Breast epithelium (tissue), 4 donors: ENCODE data around the gene IER5L. TPM values are rescaled to one million over a fixed set of nuclear protein-coding genes. Genes with fewer than 3 reads are reported as not detected.

Experiments
- DNase-seq, 2 donors: peaks; one replicate each; pipeline ENCODE4 v3.0.0-alpha.2; 2019; ENCODE audit warnings: low spot score in 2 of 2
- H3K27ac ChIP-seq, 2 donors: fragments of 200-600 bp; sonication (generic) in 1 of 2; one replicate each; pipeline ENCODE4 v1.5.1; 2016 to 2019; ENCODE audit warnings: mild to moderate bottlenecking in 1 of 2
- H3K27me3 ChIP-seq, 2 donors: fragments of 200-600 bp; sonication (generic) in 1 of 2; one replicate each; pipeline versions ENCODE4 v1.5.1 to v1.6.0; 2017 to 2019; ENCODE audit warnings: control low read depth in 1 of 2, mild to moderate bottlenecking in 1 of 2
- H3K36me3 ChIP-seq: fragments of 200-600 bp; one replicate; pipeline ENCODE4 v1.5.1; 2019
- H3K4me1 ChIP-seq, 2 donors: fragments of 200-600 bp; sonication (generic); one replicate each; pipeline ENCODE4 v1.5.1; 2016 to 2019; ENCODE audit warnings: control low read depth in 1 of 2
- H3K4me3 ChIP-seq, 3 donors: fragments of 200-600 bp; sonication (generic); 1 replicate in 2 of 3; 2 replicates in 1 of 3; pipeline ENCODE4 v1.5.1; 2016 to 2019; ENCODE audit warnings: mild to moderate bottlenecking in 3 of 3, moderate library complexity in 2 of 3
- H3K9me3 ChIP-seq, 2 donors: fragments of 200-600 bp; sonication (generic) in 1 of 2; one replicate each; pipeline ENCODE4 v1.5.1; 2016 to 2019; ENCODE audit warnings: control low read depth in 1 of 2
- POLR2A ChIP-seq: fragments of 450-650 bp; IDR thresholded peaks from one replicate; pipeline ENCODE4 v1.6.1; 2016; ENCODE audit warnings: antibody characterized with exemption, mild to moderate bottlenecking, moderate library complexity
- POLR2AphosphoS5 ChIP-seq, 3 donors: sonication (generic); formaldehyde crosslinking; IDR thresholded peaks; one replicate each; pipeline ENCODE4 v1.6.1; 2017; ENCODE audit warnings: antibody characterized with exemption in 3 of 3
- intact Hi-C: fragments of 100-400 bp; cut with DNase I; formaldehyde crosslinking; loops from one replicate; pipeline ENCODE4 v1.15.1; 2023; ENCODE audit warnings: low total_unique reads
- total RNA-seq, 3 donors: library from RNA; depleted of rRNA; stranded (reverse); fragments of >200 nt; gene quantifications; one replicate each; pipeline ENCODE4 v1.1.0, GENCODE V29; 2016
- TF ChIP-seq, protein P1 (sequence below), 3 donors: fragments of 450-650 bp; IDR thresholded peaks; one replicate each; pipeline ENCODE4 v1.5.1; 2016 to 2017; ENCODE audit warnings: antibody characterized with exemption in 3 of 3, mild to moderate bottlenecking in 3 of 3, moderate library complexity in 3 of 3

The IER5L gene
- 10 to 100 TPM in 2 of 3 donors, 1 to 10 TPM in 1; 4.3 to 18.4 (median 18.1) TPM for total RNA-seq

DNA sequence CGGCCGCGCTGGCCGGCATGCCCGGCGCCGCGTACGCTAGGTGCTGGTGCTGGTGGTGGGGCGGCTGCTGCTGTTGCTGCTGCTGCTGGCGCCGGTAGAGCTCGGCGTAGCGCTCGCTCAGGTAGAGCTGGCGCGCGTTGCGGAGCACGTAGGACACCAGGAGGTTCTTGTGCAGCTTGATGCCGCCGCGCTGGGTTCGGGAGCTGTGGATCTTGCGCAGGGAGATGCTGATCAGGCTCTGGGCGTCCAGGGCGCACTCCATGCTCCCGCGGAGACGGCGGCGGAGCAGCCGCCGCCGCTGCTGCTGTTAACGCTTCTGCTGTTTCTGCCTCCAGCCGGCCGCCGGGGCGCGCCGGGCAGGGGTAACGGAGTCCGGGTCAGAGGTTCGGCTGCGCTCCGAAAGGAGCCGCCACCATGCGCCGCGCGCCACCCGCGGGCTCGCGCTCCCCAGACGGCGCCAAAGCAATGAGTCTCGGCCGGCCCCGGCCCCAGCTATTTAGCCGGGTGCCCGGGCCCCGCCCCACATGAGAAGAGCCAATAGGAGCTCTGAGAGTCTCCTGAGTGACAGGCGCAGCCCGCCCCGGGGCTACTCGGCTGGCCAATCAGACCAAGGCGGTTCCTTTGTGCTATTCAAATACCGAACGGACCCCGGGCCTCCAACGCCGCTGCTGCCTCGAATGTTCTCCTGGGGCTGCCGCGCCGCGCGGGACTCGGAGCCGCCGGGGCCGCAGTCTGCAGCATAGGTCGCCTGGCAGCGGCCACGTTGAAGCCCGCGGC is at the start of gene IER5L:
TSS of gene IER5L (minus strand) at position 471 of the 777 bp plus-strand sequence. CDS start at position 262, 209 bp downstream.
- H3K27ac ChIP-seq, result peak within 1 kb of the TSS; percentile 98 to 99
- intact Hi-C loops, result loop anchor here (5.0 to 10.0 kb wide), 2 partner anchors 137 to 309 kb away; no protein-coding TSS in a partner anchor
- no peaks in the 10 kb centered on the region for H3K27me3 ChIP-seq
- H3K36me3 ChIP-seq, result no peaks in the 10 kb centered on the region
- peak; percentile 96 to 97 for DNase-seq
- TF ChIP-seq, protein P1, sequence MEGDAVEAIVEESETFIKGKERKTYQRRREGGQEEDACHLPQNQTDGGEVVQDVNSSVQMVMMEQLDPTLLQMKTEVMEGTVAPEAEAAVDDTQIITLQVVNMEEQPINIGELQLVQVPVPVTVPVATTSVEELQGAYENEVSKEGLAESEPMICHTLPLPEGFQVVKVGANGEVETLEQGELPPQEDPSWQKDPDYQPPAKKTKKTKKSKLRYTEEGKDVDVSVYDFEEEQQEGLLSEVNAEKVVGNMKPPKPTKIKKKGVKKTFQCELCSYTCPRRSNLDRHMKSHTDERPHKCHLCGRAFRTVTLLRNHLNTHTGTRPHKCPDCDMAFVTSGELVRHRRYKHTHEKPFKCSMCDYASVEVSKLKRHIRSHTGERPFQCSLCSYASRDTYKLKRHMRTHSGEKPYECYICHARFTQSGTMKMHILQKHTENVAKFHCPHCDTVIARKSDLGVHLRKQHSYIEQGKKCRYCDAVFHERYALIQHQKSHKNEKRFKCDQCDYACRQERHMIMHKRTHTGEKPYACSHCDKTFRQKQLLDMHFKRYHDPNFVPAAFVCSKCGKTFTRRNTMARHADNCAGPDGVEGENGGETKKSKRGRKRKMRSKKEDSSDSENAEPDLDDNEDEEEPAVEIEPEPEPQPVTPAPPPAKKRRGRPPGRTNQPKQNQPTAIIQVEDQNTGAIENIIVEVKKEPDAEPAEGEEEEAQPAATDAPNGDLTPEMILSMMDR (IDR thresholded peaks at IDR 0.05), result no peak
- TF ChIP-seq POLR2A, result peak; percentile 96
- TF ChIP-seq POLR2AphosphoS5 (IDR thresholded peaks at IDR 0.05), result peak; percentile 96 to 99 (median 99)
- peaks cover 0 to 4% of the 10 kb centered on the region in 2 donors for H3K4me1 ChIP-seq
- peak within 1 kb of the TSS; percentile 91 to 93 (median 93) for H3K4me3 ChIP-seq
- H3K9me3 ChIP-seq, result no peaks in the 10 kb centered on the region

DNA sequence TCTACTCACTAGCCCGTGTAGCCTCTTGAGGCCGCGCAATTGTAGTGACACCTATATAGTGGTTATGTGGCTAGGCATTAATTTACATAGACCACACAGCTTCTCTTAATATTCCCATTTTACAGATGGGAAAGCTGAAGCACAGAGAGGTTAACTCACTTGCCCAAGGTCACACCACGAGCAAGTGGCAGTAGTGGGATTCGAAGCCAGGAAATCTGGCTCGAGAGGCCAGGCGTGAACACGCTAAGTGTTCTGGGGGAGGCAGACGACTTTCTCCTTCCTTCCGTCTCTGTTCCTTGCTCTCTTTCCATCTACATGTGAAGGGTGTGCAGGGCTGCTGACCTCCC is 49.8 kb upstream of the IER5L start:
- Histone ChIP-seq H3K27me3 (no peaks in the 10 kb centered on the region), H3K9me3 (no peaks in the 10 kb centered on the region), H3K4me3 (no peak overlapping the region), H3K27ac (peak overlapping the region in 1 of 2 donors; percentile 3), H3K36me3 (no peaks in the 10 kb centered on the region), H3K4me1 (no peaks in the 10 kb centered on the region)
- TF ChIP-seq, protein P1 (IDR thresholded peaks at IDR 0.05), result no peak
- TF ChIP-seq POLR2A (no peak), POLR2AphosphoS5 (IDR thresholded peaks at IDR 0.05) (no peak)
- intact Hi-C loops, result no loop called here
- DNase-seq, result no peak

DNA sequence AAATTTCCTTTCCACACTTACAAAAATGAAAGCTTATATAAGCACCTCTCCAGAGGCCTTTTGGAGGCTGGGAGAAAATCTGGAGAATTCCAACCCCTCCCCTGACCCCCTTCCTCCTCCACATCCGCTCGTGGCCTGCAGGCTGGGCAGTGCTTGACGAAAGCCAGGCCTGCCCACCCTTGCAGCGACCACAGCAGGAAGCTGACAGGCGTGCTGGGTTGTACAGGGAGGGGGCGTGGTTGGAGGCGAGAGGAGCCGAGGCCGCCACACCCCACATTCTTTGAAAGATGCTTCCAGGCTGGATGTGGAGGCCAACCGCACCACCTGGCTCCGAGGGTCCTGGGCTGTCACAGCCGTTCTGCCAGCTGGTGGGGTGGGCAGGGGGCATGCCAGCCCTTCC is 47.8 kb upstream of the IER5L start:
- peak in 1 of 3 donors; percentile 56 for TF ChIP-seq POLR2AphosphoS5 (IDR thresholded peaks at IDR 0.05)
- no peak for TF ChIP-seq POLR2A
- TF ChIP-seq, protein P1 (IDR thresholded peaks at IDR 0.05), result no peak
- intact Hi-C loops, result no loop called here
- Histone ChIP-seq H3K27ac (peak overlapping the region; percentile 52 to 74), H3K36me3 (no peaks in the 10 kb centered on the region), H3K4me3 (no peak overlapping the region), H3K9me3 (no peaks in the 10 kb centered on the region), H3K4me1 (no peaks in the 10 kb centered on the region), H3K27me3 (no peaks in the 10 kb centered on the region)
- DNase-seq, result no peak

DNA sequence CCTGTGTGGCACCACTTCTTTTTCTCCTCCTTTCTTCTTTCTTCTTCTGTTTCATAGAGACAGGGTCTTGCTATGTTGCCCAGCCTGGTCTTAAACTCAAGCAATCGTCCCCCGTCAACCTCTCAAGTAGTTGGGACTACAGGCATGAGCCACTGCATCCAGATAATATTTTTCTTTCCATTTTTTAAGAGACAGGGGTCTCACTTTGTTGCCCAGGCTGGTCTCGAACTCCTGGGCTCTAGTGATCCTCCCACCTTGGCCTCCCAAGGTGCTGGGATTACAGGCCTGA is 47.4 kb upstream of the IER5L start:
- Histone ChIP-seq H3K9me3 (no peaks in the 10 kb centered on the region), H3K27me3 (no peaks in the 10 kb centered on the region), H3K4me1 (no peaks in the 10 kb centered on the region), H3K36me3 (no peaks in the 10 kb centered on the region), H3K27ac (peak overlapping the region; percentile 14 to 80), H3K4me3 (no peak overlapping the region)
- intact Hi-C loops, result no loop called here
- TF ChIP-seq POLR2AphosphoS5 (IDR thresholded peaks at IDR 0.05) (no peak), POLR2A (no peak)
- TF ChIP-seq, protein P1 (IDR thresholded peaks at IDR 0.05), result no peak
- DNase-seq, result no peak

DNA sequence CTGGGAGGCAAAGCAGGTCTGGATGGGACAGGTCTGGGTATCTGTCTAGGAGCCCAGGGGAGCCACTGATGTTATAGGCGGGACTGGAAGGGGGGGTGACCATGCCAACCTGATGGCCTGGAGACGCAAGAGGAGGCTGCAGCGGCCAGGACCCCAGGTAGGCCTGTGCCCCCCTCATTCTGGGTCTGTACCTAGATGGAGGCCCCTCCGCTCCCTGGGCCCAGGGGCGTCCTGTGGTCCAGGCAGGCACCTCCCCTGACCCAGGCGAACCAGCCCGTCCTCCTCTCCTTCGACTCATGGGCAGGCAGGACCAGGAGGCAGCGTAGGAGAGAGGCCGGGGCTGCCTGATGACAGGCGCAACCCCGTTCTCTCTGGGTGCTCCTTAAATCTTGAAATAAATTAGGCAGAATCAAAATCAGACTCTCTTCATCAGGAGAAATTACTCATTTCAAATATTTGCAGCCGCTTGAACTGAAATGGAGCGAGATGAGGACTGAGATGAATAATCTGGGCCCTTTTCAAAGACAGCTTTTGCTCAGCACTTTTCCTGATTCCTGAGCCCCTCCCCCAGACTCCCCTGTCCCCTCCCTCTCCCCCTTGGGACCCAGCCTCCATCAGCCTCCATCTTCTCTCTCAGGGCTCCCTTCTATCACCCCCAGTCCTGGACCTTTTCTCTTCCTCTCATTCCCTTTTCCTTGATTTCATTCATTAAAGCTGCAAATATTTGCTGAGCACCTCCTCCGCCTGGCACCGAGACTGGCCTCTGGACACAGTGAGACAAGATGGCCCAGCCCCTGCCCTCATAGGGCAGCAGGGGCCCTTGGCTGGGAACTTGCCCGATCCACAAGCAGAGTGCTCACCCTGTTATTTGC is 46.8 kb upstream of the IER5L start:
- no peak for DNase-seq
- intact Hi-C loops, result no loop called here
- no peaks in the 10 kb centered on the region for H3K4me1 ChIP-seq
- no peaks in the 10 kb centered on the region for H3K36me3 ChIP-seq
- H3K4me3 ChIP-seq, result no peak overlapping the region
- no peaks in the 10 kb centered on the region for H3K9me3 ChIP-seq
- H3K27ac ChIP-seq, result peak overlapping the region; percentile 14 to 80
- no peaks in the 10 kb centered on the region for H3K27me3 ChIP-seq
- TF ChIP-seq POLR2AphosphoS5 (IDR thresholded peaks at IDR 0.05) (no peak), POLR2A (no peak)
- TF ChIP-seq, protein P1 (IDR thresholded peaks at IDR 0.05), result no peak
